ENCODE measurements around the gene PTPRN2. TPM values are rescaled to one million over a fixed set of nuclear protein-coding genes. Genes with fewer than 3 reads are reported as not detected.

Gene PTPRN2
- total and polyA plus RNA-seq, 8 donors: 12.2 to 49.2 (median 31.8) TPM

DNA sequence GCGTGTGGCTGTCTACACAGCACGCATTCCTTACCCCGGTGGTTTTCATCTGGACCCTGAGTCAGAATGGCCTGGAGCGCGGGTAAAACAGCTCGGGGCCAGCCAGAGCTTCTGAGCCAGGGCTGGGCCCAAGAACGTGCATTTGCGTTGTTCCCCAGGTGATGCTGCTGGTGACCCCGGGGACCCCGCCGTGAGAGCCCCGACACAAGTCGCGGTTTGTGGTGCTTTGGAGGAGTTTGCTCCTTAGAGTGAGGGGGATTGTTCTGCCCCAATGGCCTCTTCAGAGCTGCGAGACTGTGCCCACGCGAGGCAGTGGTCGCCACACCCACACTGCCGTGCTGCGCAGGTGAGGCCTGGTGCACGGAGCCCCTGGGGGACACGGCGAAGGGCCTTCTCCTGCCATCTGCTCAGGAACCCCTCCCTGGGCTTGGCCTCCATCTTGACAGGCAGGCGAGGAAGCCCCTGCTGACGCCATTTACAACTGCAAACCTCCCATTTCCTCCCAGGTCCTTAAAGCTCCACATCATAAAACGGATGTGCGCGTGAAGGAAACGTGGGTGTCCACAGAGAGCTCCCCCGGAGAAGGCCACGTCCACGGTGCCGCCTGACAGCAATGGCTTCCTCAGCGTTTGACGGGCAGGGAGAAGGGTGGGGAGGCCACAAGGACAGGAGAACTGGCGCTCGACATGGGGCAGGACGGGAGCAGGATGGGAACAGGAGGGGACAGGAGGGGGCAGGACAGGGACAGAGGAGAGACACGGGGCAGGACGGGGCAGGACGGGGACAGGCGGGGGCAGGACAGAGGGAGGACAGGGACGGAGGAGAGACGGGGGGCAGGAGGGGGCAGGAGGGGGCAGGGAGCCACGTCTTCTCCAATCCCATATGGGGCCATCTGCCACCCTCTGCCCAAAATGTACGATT, 773.6 kb downstream of the PTPRN2 start:
- DNase-seq (peak in 2 of 6 donors; percentile 34 to 35), FAIRE-seq (no peak), ATAC-seq (no peak)
- Histone ChIP-seq H3K4me1 (no peaks in the 10 kb centered on the region), H3K36me3 (no peaks in the 10 kb centered on the region), H3K4me3 (no peak overlapping the region), H3K27me3 (no peaks in the 10 kb centered on the region), H3K27ac (no peak overlapping the region), H3K9me3 (no peaks in the 10 kb centered on the region)
- intact Hi-C loops (cut with DNase I): no loop called here
- 90% methylated on average over 45 to 46 of the region's 46 CpGs for WGBS, 2 donors
- TF ChIP-seq, protein P1, sequence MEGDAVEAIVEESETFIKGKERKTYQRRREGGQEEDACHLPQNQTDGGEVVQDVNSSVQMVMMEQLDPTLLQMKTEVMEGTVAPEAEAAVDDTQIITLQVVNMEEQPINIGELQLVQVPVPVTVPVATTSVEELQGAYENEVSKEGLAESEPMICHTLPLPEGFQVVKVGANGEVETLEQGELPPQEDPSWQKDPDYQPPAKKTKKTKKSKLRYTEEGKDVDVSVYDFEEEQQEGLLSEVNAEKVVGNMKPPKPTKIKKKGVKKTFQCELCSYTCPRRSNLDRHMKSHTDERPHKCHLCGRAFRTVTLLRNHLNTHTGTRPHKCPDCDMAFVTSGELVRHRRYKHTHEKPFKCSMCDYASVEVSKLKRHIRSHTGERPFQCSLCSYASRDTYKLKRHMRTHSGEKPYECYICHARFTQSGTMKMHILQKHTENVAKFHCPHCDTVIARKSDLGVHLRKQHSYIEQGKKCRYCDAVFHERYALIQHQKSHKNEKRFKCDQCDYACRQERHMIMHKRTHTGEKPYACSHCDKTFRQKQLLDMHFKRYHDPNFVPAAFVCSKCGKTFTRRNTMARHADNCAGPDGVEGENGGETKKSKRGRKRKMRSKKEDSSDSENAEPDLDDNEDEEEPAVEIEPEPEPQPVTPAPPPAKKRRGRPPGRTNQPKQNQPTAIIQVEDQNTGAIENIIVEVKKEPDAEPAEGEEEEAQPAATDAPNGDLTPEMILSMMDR (IDR thresholded peaks at IDR 0.05): no peak

DNA sequence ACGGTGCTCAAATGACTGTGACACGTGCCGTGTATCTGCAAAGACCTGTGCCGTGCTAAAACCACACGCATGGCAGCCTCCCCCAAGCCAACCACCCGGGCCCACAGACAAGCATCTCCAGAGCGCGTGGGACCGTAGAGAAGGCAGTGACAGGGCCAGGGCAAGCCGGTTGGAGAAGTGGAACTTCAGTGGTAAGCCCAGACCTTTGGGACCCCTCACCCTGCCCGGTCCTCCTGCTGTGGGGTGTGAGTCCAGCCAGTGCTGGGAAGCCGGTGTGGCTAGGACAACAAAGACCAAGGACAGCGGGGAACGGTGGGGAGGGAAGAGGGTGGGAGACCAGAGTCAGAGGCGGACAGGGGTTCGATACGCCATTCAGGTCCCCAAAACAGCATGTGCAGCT, 774.6 kb downstream of the PTPRN2 start:
- ATAC-seq: no peak
- no peak for FAIRE-seq
- no peak overlapping the region for H3K4me3 ChIP-seq
- no peaks in the 10 kb centered on the region for H3K4me1 ChIP-seq
- peak in 2 of 6 donors; percentile 34 to 38 for DNase-seq
- H3K27ac ChIP-seq: no peak overlapping the region
- intact Hi-C loops (cut with DNase I): no loop called here
- no peaks in the 10 kb centered on the region for H3K27me3 ChIP-seq
- TF ChIP-seq, protein P1 (IDR thresholded peaks at IDR 0.05): no peak
- 92 to 94% methylated on average over 17 of the region's 17 CpGs for WGBS, 2 donors
- H3K9me3 ChIP-seq: no peaks in the 10 kb centered on the region
- no peaks in the 10 kb centered on the region for H3K36me3 ChIP-seq

DNA sequence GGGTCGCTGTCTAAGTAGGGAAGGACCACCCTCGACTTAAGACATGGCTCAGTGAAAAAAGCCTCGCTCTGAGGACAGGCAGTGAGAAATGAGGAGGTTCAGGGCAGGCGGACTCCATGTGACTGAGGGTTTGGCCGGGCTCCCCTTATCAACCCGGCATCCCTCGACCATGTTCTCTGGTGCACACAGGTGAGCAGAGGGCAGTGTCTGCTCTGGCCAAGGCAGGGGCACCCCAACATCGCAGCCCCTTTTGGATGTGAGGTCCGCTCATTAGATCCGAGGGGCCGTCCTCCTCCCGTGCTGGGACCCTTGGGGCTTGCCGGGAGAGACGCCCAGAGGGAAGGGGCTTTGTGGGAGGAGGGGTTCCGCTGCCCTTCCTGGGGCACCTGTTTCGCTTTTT, 775.7 kb downstream of the PTPRN2 start:
- 92 to 95% methylated on average over 15 to 16 of the region's 16 CpGs for WGBS, 2 donors
- TF ChIP-seq, protein P1 (IDR thresholded peaks at IDR 0.05): no peak
- Histone ChIP-seq H3K27ac (no peak overlapping the region), H3K9me3 (no peaks in the 10 kb centered on the region), H3K27me3 (no peaks in the 10 kb centered on the region), H3K36me3 (no peaks in the 10 kb centered on the region), H3K4me1 (no peaks in the 10 kb centered on the region), H3K4me3 (no peak overlapping the region)
- FAIRE-seq (no peak), DNase-seq (peak in 2 of 6 donors; percentile 32 to 35), ATAC-seq (no peak)
- intact Hi-C loops (cut with DNase I): no loop called here

DNA sequence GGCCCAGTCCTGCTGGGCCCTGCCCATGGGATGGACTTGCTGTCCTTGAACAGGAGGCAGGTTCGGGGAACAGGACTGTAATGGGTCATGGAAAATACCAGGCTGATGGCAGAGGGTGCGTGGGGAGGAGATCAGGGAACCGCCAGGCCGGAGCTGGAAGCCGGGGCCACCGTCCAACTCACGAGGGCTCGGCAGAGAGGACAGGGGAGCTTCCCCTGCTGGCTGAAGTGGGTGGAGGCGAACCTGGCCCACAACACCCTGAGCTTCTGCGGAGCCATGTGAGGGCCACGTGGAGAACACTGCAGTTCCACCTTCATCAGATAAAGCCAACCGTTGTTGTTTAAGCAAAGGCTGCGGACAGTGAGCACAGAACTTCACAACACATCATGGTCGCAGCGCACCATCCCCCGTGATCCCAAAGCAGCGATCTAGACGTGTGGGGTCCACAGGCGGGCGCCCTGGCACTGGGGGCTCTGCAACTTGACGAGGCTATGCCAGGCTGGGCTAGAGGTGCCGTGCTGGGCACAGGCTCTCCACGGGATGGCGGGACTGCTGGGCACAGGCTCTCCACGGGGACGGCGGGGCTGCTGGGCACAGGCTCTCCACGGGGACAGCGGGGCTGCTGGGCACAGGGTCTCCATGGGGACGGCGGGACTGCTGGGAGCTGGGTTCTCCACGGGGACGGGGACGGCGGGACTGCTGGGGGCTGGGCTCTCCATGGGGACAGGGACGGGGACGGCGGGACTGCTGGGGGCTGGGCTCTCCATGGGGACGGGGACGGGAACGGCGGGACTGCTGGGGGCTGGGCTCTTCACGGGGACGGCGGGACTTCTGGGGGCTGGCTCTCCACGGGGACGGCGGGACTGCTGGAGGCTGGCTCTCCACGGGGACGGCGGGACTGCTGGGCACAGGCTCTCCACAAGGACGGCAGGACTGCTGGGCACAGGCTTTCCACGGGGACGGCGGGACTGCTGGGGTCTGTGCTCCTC, 777.5 kb downstream of the PTPRN2 start:
- TF ChIP-seq, protein P1 (IDR thresholded peaks at IDR 0.05): no peak
- Histone ChIP-seq H3K4me3 (no peak overlapping the region), H3K9me3 (no peaks in the 10 kb centered on the region), H3K27me3 (no peaks in the 10 kb centered on the region), H3K27ac (no peak overlapping the region), H3K4me1 (no peaks in the 10 kb centered on the region), H3K36me3 (no peaks in the 10 kb centered on the region)
- intact Hi-C loops (cut with DNase I): no loop called here
- FAIRE-seq (no peak), DNase-seq (peak in 1 of 6 donors; percentile 71), ATAC-seq (no peak)
- 97% methylated on average over 55 of the region's 55 CpGs for WGBS, 2 donors
